HepG2 (cell line): ENCODE results near the gene PRXL2B. TPM values are rescaled to one million over a fixed set of nuclear protein-coding genes. Genes with fewer than 3 reads are reported as not detected.

Experiments used
- ARNT2 ChIP-seq: sonication (generic); formaldehyde crosslinking; IDR thresholded peaks from 2 replicates; pipeline ENCODE4 v1.8.0; 2022; ENCODE audit warnings: mild to moderate bottlenecking, low read depth, missing genetic modification reagents, moderate library complexity
- ASH2L ChIP-seq: fragments of 300-600, 200-600 bp; sonication (generic); IDR thresholded peaks from 2 replicates; pipeline ENCODE4 v1.7.0; 2017; ENCODE audit warnings: low read depth, mild to moderate bottlenecking, moderate library complexity, mixed read lengths, low read length; ENCODE audit not compliant: insufficient read length
- ELF3 ChIP-seq: IDR thresholded peaks from 2 replicates; pipeline ENCODE4 v1.6.1; 2016; ENCODE audit warnings: missing genetic modification reagents, missing compliant biosample characterization
- FLYWCH1 ChIP-seq: sonication (generic); formaldehyde crosslinking; IDR thresholded peaks from 2 replicates; pipeline ENCODE4 v1.8.1; 2023; ENCODE audit warnings: mild to moderate bottlenecking, missing genetic modification reagents
- FOXA1 ChIP-seq, 2 experiments: fragments of 450-650 bp in 1 of 2; sonication (generic) in 1 of 2; formaldehyde crosslinking in 1 of 2; IDR thresholded peaks; 2 replicates each; pipeline versions ENCODE4 v1.4.0 to v1.6.1; 2016 to 2020; ENCODE audit warnings: missing genetic modification reagents in 1 of 2
- FOXM1 ChIP-seq: sonication (generic); formaldehyde crosslinking; IDR thresholded peaks from 2 replicates; pipeline ENCODE4 v1.5.0; 2020; ENCODE audit warnings: missing genetic modification reagents
- FOXP4 ChIP-seq: sonication (generic); formaldehyde crosslinking; IDR thresholded peaks from 2 replicates; pipeline ENCODE4 v1.4.0; 2020; ENCODE audit warnings: missing genetic modification reagents
- GLMP ChIP-seq: sonication (generic); formaldehyde crosslinking; IDR thresholded peaks from 2 replicates; pipeline ENCODE4 v1.9.0; 2021; ENCODE audit warnings: missing genetic modification reagents, mild to moderate bottlenecking, borderline replicate concordance
- HHEX ChIP-seq: IDR thresholded peaks from 2 replicates; pipeline ENCODE4 v1.6.1; 2016; ENCODE audit warnings: control low read depth
- HNRNPUL1 ChIP-seq: fragments of 200-400 bp; formaldehyde crosslinking; IDR thresholded peaks from 2 replicates; pipeline ENCODE4 v1.6.1; 2017; ENCODE audit warnings: low read depth, mild to moderate bottlenecking, low read length, moderate library complexity
- IKZF5 ChIP-seq: IDR thresholded peaks from 2 replicates; pipeline ENCODE4 v1.6.1; 2018; ENCODE audit warnings: missing genetic modification reagents, mild to moderate bottlenecking, missing compliant biosample characterization
- KLF9 ChIP-seq: IDR thresholded peaks from 2 replicates; pipeline ENCODE4 v1.6.1; 2016; ENCODE audit warnings: low read depth
- MBD4 ChIP-seq: IDR thresholded peaks from 2 replicates; pipeline ENCODE4 v1.6.1; 2012; ENCODE audit warnings: low read length, inconsistent platforms, borderline replicate concordance
- NFATC3 ChIP-seq: sonication (generic); formaldehyde crosslinking; IDR thresholded peaks from 2 replicates; pipeline ENCODE4 v1.5.1; 2020; ENCODE audit warnings: mild to moderate bottlenecking, missing genetic modification reagents
- SOX6 ChIP-seq, 2 experiments: fragments of 450-650 bp in 1 of 2; sonication (generic) in 1 of 2; formaldehyde crosslinking in 1 of 2; IDR thresholded peaks; 2 replicates each; pipeline versions ENCODE4 v1.4.0 to v1.6.1; 2017 to 2020; ENCODE audit warnings: antibody characterized with exemption in 1 of 2, mild to moderate bottlenecking in 1 of 2, missing genetic modification reagents in 1 of 2
- YEATS4 ChIP-seq: sonication (generic); formaldehyde crosslinking; IDR thresholded peaks from 2 replicates; pipeline ENCODE4 v1.4.0; 2020; ENCODE audit warnings: missing genetic modification reagents, borderline replicate concordance
- ZBTB42 ChIP-seq: sonication (generic); formaldehyde crosslinking; IDR thresholded peaks from 2 replicates; pipeline ENCODE4 v1.5.0; 2020; ENCODE audit warnings: mild to moderate bottlenecking, missing genetic modification reagents
- ZNF263 ChIP-seq: sonication (generic); formaldehyde crosslinking; IDR thresholded peaks from 2 replicates; pipeline ENCODE4 v1.4.0; 2020; ENCODE audit warnings: missing genetic modification reagents
- ZNF264 ChIP-seq: sonication (generic); formaldehyde crosslinking; IDR thresholded peaks from 2 replicates; pipeline ENCODE4 v1.4.0; 2020; ENCODE audit warnings: missing genetic modification reagents
- ZNF292 ChIP-seq: sonication (generic); formaldehyde crosslinking; IDR thresholded peaks from 2 replicates; pipeline ENCODE4 v1.8.1; 2022; ENCODE audit warnings: mild to moderate bottlenecking, low read depth, missing genetic modification reagents, borderline replicate concordance
- ZNF367 ChIP-seq: sonication (generic); formaldehyde crosslinking; IDR thresholded peaks from 2 replicates; pipeline ENCODE4 v1.4.0; 2020; ENCODE audit warnings: missing genetic modification reagents, borderline replicate concordance
- ZNF382 ChIP-seq: sonication (generic); formaldehyde crosslinking; IDR thresholded peaks from 2 replicates; pipeline ENCODE4 v1.5.0; 2020; ENCODE audit warnings: missing genetic modification reagents, mild to moderate bottlenecking, borderline replicate concordance
- ZNF713 ChIP-seq: sonication (generic); formaldehyde crosslinking; IDR thresholded peaks from 2 replicates; pipeline ENCODE4 v1.4.0; 2020; ENCODE audit warnings: mild to moderate bottlenecking, missing genetic modification reagents
- ZNF737 ChIP-seq: sonication (generic); formaldehyde crosslinking; IDR thresholded peaks from 2 replicates; pipeline ENCODE4 v1.5.0; 2020; ENCODE audit warnings: missing genetic modification reagents, mild to moderate bottlenecking, borderline replicate concordance
- ZUFSP ChIP-seq: sonication (generic); formaldehyde crosslinking; IDR thresholded peaks from 2 replicates; pipeline ENCODE4 v1.9.0; 2021; ENCODE audit warnings: missing genetic modification reagents, mild to moderate bottlenecking, borderline replicate concordance
- polyA plus RNA-seq, 8 experiments: library from polyadenylated mRNA; depleted of rRNA in 3 of 8; stranded (reverse) in 7 of 8; unstranded in 1 of 8; fragments of >200 nt; fragmentation: Illumina TruSeq in 4 of 8; extraction: Trizol in 4 of 8; gene quantifications; 2 replicates each; pipeline versions ENCODE4 v1.2.1 to v1.2.3, GENCODE V29; 2011 to 2016; ENCODE audit warnings: low read depth in 4 of 8, missing spikeins in 1 of 8, mixed read lengths in 1 of 8; ENCODE audit not compliant: insufficient read depth in 1 of 8
- total RNA-seq, 5 experiments: library from RNA; depleted of rRNA; stranded (reverse); fragments of >200 nt; fragmentation: Illumina TruSeq; extraction: Trizol; gene quantifications; 2 replicates each; pipeline ENCODE4 v1.2.3, GENCODE V29; 2016; ENCODE audit warnings: low read depth in 1 of 5

PRXL2B gene
- total and polyA plus RNA-seq, 2 of the 13 experiments (the other 11 are each of a cell fraction or from before 2014, with no cell fraction given), result 16.8 to 22.1 TPM

GRCh38 chr1:2545754-2546514 lies 40.6 kb upstream of the PRXL2B start (continued):
- 0 out of 2 replicates have a peak, but pooled peaks have one; percentile 4 for TF ChIP-seq IKZF5 (CRISPR knock-in tag)
- no peak for TF ChIP-seq FLYWCH1 (CRISPR knock-in tag)
- TF ChIP-seq HHEX (CRISPR knock-in tag), result no peak
- no peak for TF ChIP-seq ZNF713 (CRISPR knock-in tag)
- no peak for TF ChIP-seq ZNF367 (CRISPR knock-in tag)
- 0 out of 2 replicates have a peak, but pooled peaks have one; percentile 22 for TF ChIP-seq ELF3
- no peak for TF ChIP-seq GLMP
- TF ChIP-seq ZNF264, result no peak
- TF ChIP-seq YEATS4 (CRISPR knock-in tag), result no peak
- TF ChIP-seq HNRNPUL1, result no peak
- TF ChIP-seq SOX6 (IDR thresholded peaks at IDR 0.05), result no peak
- TF ChIP-seq SOX6 (CRISPR knock-in tag; IDR thresholded peaks at IDR 0.05), result no peak
- no peak for TF ChIP-seq ZNF382 (CRISPR knock-in tag)
- no peak; the same call in 1 of the 2 replicates for TF ChIP-seq FOXP4 (CRISPR knock-in tag)
- no peak for TF ChIP-seq ZBTB42
- no peak for TF ChIP-seq ZNF292
- 0 out of 2 replicates have a peak, but pooled peaks have one; percentile 20 for TF ChIP-seq ZNF263
- TF ChIP-seq FOXM1, result no peak
- no peak for TF ChIP-seq NFATC3
- no peak for TF ChIP-seq MBD4
- TF ChIP-seq ZUFSP (CRISPR knock-in tag), result no peak
- no peak for TF ChIP-seq ASH2L
- no peak for TF ChIP-seq FOXA1 (IDR thresholded peaks at IDR 0.05)
- TF ChIP-seq FOXA1 (CRISPR knock-in tag; IDR thresholded peaks at IDR 0.05), result 0 out of 2 replicates have a peak, but pooled peaks have one; percentile 8
- TF ChIP-seq KLF9 (CRISPR knock-in tag), result no peak
- TF ChIP-seq ARNT2 (CRISPR knock-in tag), result peak; percentile 63
- no peak for TF ChIP-seq ZNF737 (CRISPR knock-in tag)
